HG02571 (cell line): ENCODE results near the gene CYP2F1.
"Not testable (repeated sequence)": the region's sequence is repeated elsewhere in the genome, so short reads cannot be mapped to it uniquely, and the experiment has no call there.

Experiments
- ATAC-seq: cut with Tn5 transposase; IDR thresholded peaks from one replicate; pipeline ENCODE4 v1.9.1; 2021; ENCODE audit warnings: mild to moderate bottlenecking, moderate library complexity; ENCODE audit not compliant: unreplicated experiment

The CYP2F1 gene, protein sequence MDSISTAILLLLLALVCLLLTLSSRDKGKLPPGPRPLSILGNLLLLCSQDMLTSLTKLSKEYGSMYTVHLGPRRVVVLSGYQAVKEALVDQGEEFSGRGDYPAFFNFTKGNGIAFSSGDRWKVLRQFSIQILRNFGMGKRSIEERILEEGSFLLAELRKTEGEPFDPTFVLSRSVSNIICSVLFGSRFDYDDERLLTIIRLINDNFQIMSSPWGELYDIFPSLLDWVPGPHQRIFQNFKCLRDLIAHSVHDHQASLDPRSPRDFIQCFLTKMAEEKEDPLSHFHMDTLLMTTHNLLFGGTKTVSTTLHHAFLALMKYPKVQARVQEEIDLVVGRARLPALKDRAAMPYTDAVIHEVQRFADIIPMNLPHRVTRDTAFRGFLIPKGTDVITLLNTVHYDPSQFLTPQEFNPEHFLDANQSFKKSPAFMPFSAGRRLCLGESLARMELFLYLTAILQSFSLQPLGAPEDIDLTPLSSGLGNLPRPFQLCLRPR

GRCh38 chr19:41114132-41114531 lies at the start of gene CYP2F1:
TSS of gene CYP2F1 (plus strand) at chr19:41114432. CDS start at chr19:41116189, 1,757 bp downstream.
- no peak for ATAC-seq

DNA sequence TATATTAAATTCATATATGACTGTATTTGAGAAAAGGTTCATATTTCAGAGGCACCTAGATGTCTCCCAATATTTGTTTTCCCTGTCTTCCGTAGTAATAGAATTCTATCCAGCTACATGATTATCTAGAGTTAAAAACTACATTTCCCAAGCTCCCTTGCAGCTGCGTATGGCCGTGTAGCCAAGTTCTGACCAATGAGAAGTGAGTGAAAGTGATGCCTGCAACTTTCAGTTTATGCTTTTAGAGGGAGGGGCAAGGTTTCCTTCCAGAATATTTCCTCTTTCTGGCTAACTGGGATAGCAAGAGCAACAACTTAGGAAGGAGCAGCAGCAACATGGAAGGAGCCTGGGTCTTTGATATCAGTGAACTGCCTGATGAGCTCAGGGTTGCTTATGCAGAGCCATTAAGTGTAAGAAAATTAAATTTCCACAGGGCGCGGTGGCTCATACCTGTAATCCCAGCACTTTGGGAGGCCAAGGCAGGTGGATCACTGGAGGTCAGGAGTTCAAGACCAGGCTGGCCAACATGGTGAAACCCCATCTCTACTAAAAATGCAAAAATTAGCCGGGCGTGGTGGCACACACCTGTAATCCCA lies 49.2 kb upstream of the CYP2F1 start:
- no peak for ATAC-seq

DNA sequence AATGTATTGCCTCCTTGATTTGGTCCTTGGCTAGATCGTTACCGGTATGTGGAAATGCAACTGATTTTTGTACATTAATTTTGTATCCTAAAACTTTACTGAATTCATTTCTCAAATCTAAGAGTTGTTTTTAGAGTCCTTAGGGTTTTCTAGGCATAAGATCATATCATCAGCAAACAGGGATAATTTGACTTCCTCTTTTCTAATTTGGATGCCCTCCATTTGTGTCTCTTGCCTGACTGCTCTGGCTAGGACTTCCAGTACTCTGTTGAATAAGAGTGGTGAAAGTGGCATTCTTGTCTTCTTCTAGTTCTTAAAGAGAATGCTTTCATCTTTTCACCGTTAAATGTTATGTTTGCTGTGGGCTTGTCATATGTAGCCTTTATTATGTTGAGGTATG lies 37.9 kb upstream of the CYP2F1 start:
- ATAC-seq: no peak

GRCh38 chr19:41083516-41083915 lies 30.7 kb upstream of the CYP2F1 start:
- no peak for ATAC-seq

- ATAC-seq: no peak
Measured at GRCh38 chr19:41085748-41086415, 28.4 kb upstream of the CYP2F1 start.

GRCh38 chr19:41088151-41088550 lies 26.1 kb upstream of the CYP2F1 start, which contains the start of gene CYP2A13:
TSS of gene CYP2A13 (plus strand) at chr19:41088451. CDS start at chr19:41088472, 21 bp downstream.
- no peak for ATAC-seq

DNA sequence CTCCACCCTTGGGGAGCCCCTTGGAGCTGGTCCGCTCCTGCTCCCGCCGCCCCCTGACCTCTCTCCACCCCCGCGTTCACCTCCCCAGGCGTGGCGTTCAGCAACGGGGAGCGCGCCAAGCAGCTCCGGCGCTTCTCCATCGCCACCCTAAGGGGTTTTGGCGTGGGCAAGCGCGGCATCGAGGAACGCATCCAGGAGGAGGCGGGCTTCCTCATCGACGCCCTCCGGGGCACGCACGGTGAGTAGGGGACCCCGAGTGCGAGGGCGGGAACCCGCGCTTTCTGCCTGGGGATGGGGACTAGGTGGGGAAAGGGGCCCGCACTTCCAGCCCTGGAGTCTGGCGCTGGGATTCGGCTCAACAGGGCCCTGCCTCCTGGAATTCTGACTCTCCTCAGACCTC lies 24.3 kb upstream of the CYP2F1 start:
- no peak for ATAC-seq

- ATAC-seq: no peak
Measured at GRCh38 chr19:41095703-41096102, 18.5 kb upstream of the CYP2F1 start.

DNA sequence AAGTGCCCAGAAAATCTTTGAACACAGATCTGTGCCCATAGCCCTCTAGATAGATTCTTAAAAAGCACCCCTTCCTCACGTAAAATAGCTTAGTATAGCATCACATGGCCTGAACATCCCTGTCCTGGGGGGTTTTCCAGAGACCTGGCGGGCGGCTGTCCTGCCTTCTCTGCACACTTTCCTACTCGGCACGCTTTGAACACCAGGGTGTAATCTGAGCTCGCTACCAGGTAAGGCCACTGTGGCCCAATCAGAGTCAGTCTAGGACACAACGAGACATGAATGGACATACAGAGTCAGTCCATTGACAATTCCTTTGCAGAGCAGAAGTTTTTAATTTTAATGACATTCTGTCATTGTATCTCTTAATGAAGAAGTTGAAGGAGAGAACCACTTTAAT lies 17.9 kb upstream of the CYP2F1 start:
- no peak for ATAC-seq

GRCh38 chr19:41097302-41097701 lies 16.9 kb upstream of the CYP2F1 start:
- no peak for ATAC-seq

GRCh38 chr19:41098762-41099161 lies 15.5 kb upstream of the CYP2F1 start:
- ATAC-seq: no peak

DNA sequence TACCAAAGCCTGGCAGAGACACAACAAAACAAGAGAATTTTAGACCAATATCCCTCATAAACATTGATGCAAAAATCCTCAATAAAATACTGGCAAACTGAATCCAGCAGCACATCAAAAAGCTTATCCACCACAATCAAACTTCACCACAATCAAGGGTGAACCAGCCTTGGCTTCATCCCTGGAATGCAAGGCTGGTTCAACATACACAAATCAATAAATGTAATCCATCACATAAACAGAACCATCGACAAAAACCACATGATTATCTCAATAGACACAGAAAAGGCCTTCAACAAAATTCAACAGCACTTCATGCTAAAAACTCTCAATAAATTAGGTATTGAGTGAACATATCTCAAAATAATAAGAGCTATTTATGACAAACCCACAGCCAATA lies 12.0 kb upstream of the CYP2F1 start:
- not testable (repeated sequence) for ATAC-seq

GRCh38 chr19:41106177-41106576 lies 8.1 kb upstream of the CYP2F1 start:
- no peak for ATAC-seq

DNA sequence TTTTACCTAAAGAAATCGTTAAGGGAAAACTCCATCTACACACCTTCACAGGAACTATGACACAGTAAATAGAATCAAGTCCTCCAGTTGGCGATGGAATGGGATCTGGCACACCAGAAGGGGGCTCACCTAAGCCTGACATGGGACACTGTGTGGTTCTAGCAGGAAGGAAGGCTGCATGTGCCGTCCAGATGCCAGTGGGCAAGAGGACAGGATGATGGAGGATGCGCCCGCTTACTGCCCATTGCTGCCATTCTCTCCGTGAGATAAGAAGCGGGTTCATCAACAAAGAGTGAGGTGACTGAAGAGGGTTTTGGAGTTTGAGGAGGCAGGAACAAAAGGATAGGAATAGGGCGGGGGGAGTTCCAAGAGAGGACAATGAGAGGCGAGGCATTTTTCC lies 2.9 kb upstream of the CYP2F1 start:
- no peak for ATAC-seq

DNA sequence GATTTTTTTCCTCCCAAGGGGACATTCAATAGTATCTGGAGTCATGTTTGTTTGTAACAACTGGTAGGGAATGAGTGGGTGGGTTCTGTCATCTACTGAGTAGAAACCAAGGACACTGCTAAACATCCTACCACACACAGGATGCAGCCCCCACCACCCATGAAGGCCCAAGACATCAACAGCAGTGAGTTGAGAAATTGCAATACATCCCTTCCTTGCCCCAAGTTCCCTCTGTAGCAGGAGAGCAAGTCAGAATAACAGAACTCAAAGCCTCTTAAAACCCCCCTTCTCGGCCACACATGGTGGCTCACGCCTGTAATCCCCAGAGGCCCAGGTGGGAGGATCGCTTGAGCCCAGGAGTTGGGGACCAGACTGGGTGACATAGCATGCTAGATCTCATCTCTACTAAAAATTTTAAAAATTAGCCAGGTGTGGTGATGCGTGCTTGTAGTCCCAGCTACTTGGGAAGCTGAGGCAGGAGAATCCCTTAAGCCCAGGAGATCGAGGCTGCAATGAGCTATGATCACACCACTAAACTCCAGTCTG lies 2.4 kb upstream of the CYP2F1 start:
- ATAC-seq: no peak

GRCh38 chr19:41112728-41113290 lies 1.4 kb upstream of the CYP2F1 start:
- ATAC-seq: no peak

- no peak for ATAC-seq
Measured at GRCh38 chr19:41116261-41116660, 2.0 kb downstream of the CYP2F1 start.

GRCh38 chr19:41120929-41121911 lies 7.0 kb downstream of the CYP2F1 start:
- ATAC-seq: not testable (repeated sequence)

DNA sequence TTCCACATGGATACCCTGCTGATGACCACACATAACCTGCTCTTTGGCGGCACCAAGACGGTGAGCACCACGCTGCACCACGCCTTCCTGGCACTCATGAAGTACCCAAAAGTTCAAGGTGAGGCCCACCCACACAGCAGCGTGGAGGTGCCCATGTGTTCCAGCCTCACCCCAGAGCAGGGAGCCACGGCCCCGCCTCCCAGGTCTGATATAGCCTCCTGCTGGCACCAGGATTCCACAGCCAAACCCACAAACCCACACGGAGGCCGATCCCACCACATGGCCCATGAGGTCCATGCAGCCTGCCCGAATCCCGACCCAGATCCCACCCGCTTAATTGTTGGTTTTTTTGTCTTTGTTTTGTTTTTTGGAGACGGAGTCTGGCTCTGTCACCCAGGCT lies 8.6 kb downstream of the CYP2F1 start:
- not testable (repeated sequence) for ATAC-seq
